PC-3 (cell line): ENCODE data around the gene MTM1.

ENCODE experiments used
- CTCF ChIP-seq: fragments of 300-600 bp; sonication (generic); conservative IDR thresholded peaks from 2 replicates; pipeline ENCODE4 v1.5.1; 2017; ENCODE audit warnings: antibody characterized with exemption, low read depth, mild to moderate bottlenecking, low read length
- EZH2phosphoT487 ChIP-seq: fragments of 300-600 bp; sonication (generic); IDR thresholded peaks from 2 replicates; pipeline ENCODE4 v1.6.1; 2018; ENCODE audit warnings: mild to moderate bottlenecking, antibody characterized with exemption, low read length, borderline replicate concordance

- TF ChIP-seq CTCF (no peak), EZH2phosphoT487 (no peak)
These were observed 19.7 kb upstream of the MTM1 start for GRCh38 chrX:150548684-150549083.
